Measurements from ENCODE around the gene QPCTL. TPM values are rescaled to one million over a fixed set of nuclear protein-coding genes. Genes with fewer than 3 reads are reported as not detected.

Gene QPCTL
- total and polyA plus RNA-seq, 2 of the 13 experiments (the other 11 are each of a cell fraction or from before 2014, with no cell fraction given): 16.0 to 19.1 TPM

- no peak for TF ChIP-seq CENPT (CRISPR knock-in tag; IDR thresholded peaks at IDR 0.05; ENCODE audit: low read depth)
- TF ChIP-seq BHLHE40 (IDR thresholded peaks at IDR 0.05; ENCODE audit: low read length): 0 out of 2 replicates have a peak, but pooled peaks have one; percentile 31
- TF ChIP-seq NR1H2 (CRISPR knock-in tag; IDR thresholded peaks at IDR 0.05; ENCODE audit: borderline replicate concordance, low read depth): no peak
- no peak for TF ChIP-seq ZNF563 (CRISPR knock-in tag; IDR thresholded peaks at IDR 0.05)
- TF ChIP-seq ZNF143 (CRISPR knock-in tag; IDR thresholded peaks at IDR 0.05): 0 out of 2 replicates have a peak, but pooled peaks have one; percentile 16
- TF ChIP-seq PRDM15 (CRISPR knock-in tag; IDR thresholded peaks at IDR 0.05): no peak
- no peak for TF ChIP-seq ZNF441 (CRISPR knock-in tag; IDR thresholded peaks at IDR 0.05; ENCODE audit: borderline replicate concordance)
- TF ChIP-seq ATF2 (CRISPR knock-in tag; IDR thresholded peaks at IDR 0.05): no peak
- TF ChIP-seq RNF219 (CRISPR knock-in tag; IDR thresholded peaks at IDR 0.05): no peak
- no peak for TF ChIP-seq U2AF1 (optimal IDR thresholded peaks at IDR 0.05; ENCODE audit: low read depth, low read length)
- no peak for TF ChIP-seq ZNF670 (CRISPR knock-in tag; IDR thresholded peaks at IDR 0.05; ENCODE audit: borderline replicate concordance)
- no peak for TF ChIP-seq ZBTB20 (CRISPR knock-in tag; IDR thresholded peaks at IDR 0.05; ENCODE audit: borderline replicate concordance, low read depth)
- no peak for TF ChIP-seq ZNF609 (CRISPR knock-in tag; IDR thresholded peaks at IDR 0.05; ENCODE audit: borderline replicate concordance)
- TF ChIP-seq ZNF83 (CRISPR knock-in tag; IDR thresholded peaks at IDR 0.05; ENCODE audit: borderline replicate concordance): no peak
- TF ChIP-seq ZNF652 (CRISPR knock-in tag; IDR thresholded peaks at IDR 0.05; ENCODE audit: borderline replicate concordance, low read depth): no peak
- no peak for TF ChIP-seq CHD4 (IDR thresholded peaks at IDR 0.05; ENCODE audit: borderline replicate concordance, low read length)
These were observed 49.2 kb upstream of the QPCTL start (continued) for GRCh38 chr19:45643024-45643926.
